K562 (cell line): Measurements from ENCODE around the gene SGIP1. TPM values are rescaled to one million over a fixed set of nuclear protein-coding genes. Genes with fewer than 3 reads are reported as not detected.

ENCODE experiments used
- ATAC-seq: fragments of 200-7000 bp; cut with Tn5 transposase; 3 replicates; pipeline ENCODE4 v1.9.1; 2020; ENCODE audit warnings: moderate library complexity
- BruUV-seq: library from RNA; stranded (reverse); fragments of 400-500 nt; replicated peaks from 2 replicates; lab custom pipeline; 2021; lab: Mats Ljungman, UMichigan
- CTCF ChIA-PET: fragments of 300-600 bp; formaldehyde crosslinking; extraction: SDS; loops from one replicate; lab custom pipeline; 2021; ENCODE audit warnings: low intra/inter-chr PET ratio; lab: Yijun Ruan, JAX
- POLR2A ChIA-PET: fragments of 300-600, 350-650 bp; sonication (Branson Sonifier 250); formaldehyde crosslinking; extraction: SDS; loops from one replicate; lab custom pipeline; 2021; ENCODE audit warnings: antibody characterized with exemption, inconsistent platforms; lab: Yijun Ruan, JAX
- DNase-seq, 4 experiments: peaks; one replicate each; pipeline versions ENCODE4 v3.0.0 to v3.0.0-alpha.2; 2011 to 2018; ENCODE audit warnings: low spot score in 3 of 4, mixed read lengths in 3 of 4; ENCODE audit errors: extremely low read depth in 1 of 4
- FAIRE-seq: peaks from 2 replicates; lab custom pipeline; 2011; peaks lifted over from hg19 to GRCh38; lab: Jason Lieb, UNC
- H2AFZ ChIP-seq: 2 replicates; pipeline ENCODE4 v1.6.0; 2011; ENCODE audit warnings: low read depth, low read length, control low read depth, inconsistent platforms
- H3K27ac ChIP-seq: fragments of 200-600 bp; 3 replicates; pipeline ENCODE4 v1.8.0; 2011; ENCODE audit warnings: low read depth, mild to moderate bottlenecking, control low read depth, inconsistent platforms, low read length, moderate library complexity, mixed read lengths; ENCODE audit errors: extremely low read depth
- H3K27me3 ChIP-seq, 2 experiments: fragments of 300-600 bp in 1 of 2; 2 replicates in 1 of 2; 3 replicates in 1 of 2; pipeline versions ENCODE4 v1.6.0 to v1.8.0; 2011; ENCODE audit warnings: inconsistent platforms in 2 of 2, low read length in 2 of 2, mild to moderate bottlenecking in 1 of 2, mixed read lengths in 1 of 2, moderate library complexity in 1 of 2; ENCODE audit not compliant: control insufficient read depth in 2 of 2, insufficient read depth in 2 of 2
- H3K36me3 ChIP-seq: fragments of 300-600 bp; 3 replicates; pipeline ENCODE4 v1.8.0; 2011; ENCODE audit warnings: mild to moderate bottlenecking, low read length, inconsistent platforms; ENCODE audit not compliant: control insufficient read depth, insufficient read depth
- H3K4me1 ChIP-seq, 2 experiments: fragments of 200-600 bp in 1 of 2; replicated peaks in 1 of 2; 2 replicates in 1 of 2; 3 replicates in 1 of 2; pipeline versions ENCODE4 v1.5.1 to v1.8.0; 2011; ENCODE audit warnings: inconsistent platforms in 2 of 2, low read length in 2 of 2, mild to moderate bottlenecking in 1 of 2, mixed read lengths in 1 of 2, moderate library complexity in 1 of 2; ENCODE audit not compliant: control insufficient read depth in 2 of 2, insufficient read depth in 2 of 2
- H3K4me2 ChIP-seq: 2 replicates; pipeline ENCODE4 v1.6.1; 2011; ENCODE audit warnings: low read length, control low read depth, inconsistent platforms, mixed read lengths; ENCODE audit not compliant: insufficient read depth
- H3K4me3 ChIP-seq: fragments of 200-600 bp; sonication (generic), shearing (Covaris generic); 2 replicates; pipeline ENCODE4 v1.5.1; 2016; ENCODE audit warnings: control low read depth, inconsistent platforms
- H3K79me2 ChIP-seq: fragments of 200-600 bp; 3 replicates; pipeline ENCODE4 v1.8.0; 2011; ENCODE audit warnings: low read length, inconsistent platforms; ENCODE audit not compliant: control insufficient read depth, insufficient read depth
- H3K9ac ChIP-seq, 2 experiments: 2 replicates each; pipeline versions ENCODE4 v1.6.0 to v1.6.1; 2011; ENCODE audit warnings: low read depth in 2 of 2, low read length in 2 of 2, control low read depth in 1 of 2, inconsistent platforms in 1 of 2, mild to moderate bottlenecking in 1 of 2, mixed read lengths in 1 of 2; ENCODE audit not compliant: insufficient read depth in 1 of 2
- H3K9me1 ChIP-seq: one replicate; pipeline ENCODE4 v1.6.0; 2011; ENCODE audit warnings: inconsistent platforms, mild to moderate bottlenecking, low read length, moderate library complexity; ENCODE audit not compliant: control insufficient read depth, insufficient read depth
- H3K9me3 ChIP-seq: replicated peaks from 2 replicates; pipeline ENCODE4 v1.5.1; 2011; ENCODE audit warnings: low read depth, low read length, inconsistent platforms; ENCODE audit not compliant: control insufficient read depth, insufficient read depth
- H4K20me1 ChIP-seq: replicated peaks from 2 replicates; pipeline ENCODE4 v1.6.1; 2011; ENCODE audit warnings: low read length, inconsistent platforms, mixed read lengths; ENCODE audit not compliant: control insufficient read depth, insufficient read depth
- CHD2 ChIP-seq: IDR thresholded peaks from 2 replicates; pipeline ENCODE4 v1.6.1; 2011; ENCODE audit warnings: low read depth, low read length
- FOXK2 ChIP-seq, 2 experiments: fragments of 450-650 bp; IDR thresholded peaks in 1 of 2; conservative IDR thresholded peaks in 1 of 2; 2 replicates each; pipeline ENCODE4 v1.6.1; 2016; ENCODE audit warnings: low read depth in 2 of 2, mild to moderate bottlenecking in 1 of 2
- KLF16 ChIP-seq: IDR thresholded peaks from 2 replicates; pipeline ENCODE4 v1.6.1; 2016; ENCODE audit warnings: antibody characterized with exemption
- RCOR1 ChIP-seq, 2 experiments: IDR thresholded peaks; 2 replicates each; pipeline ENCODE4 v1.6.1; 2012; ENCODE audit warnings: low read depth in 2 of 2, low read length in 2 of 2, borderline replicate concordance in 1 of 2, improper control_type of control experiment in 1 of 2
- ZNF507 ChIP-seq: conservative IDR thresholded peaks from 2 replicates; pipeline ENCODE4 v1.6.1; 2017; ENCODE audit warnings: missing genetic modification characterization, missing compliant biosample characterization
- WGBS: fragments of 100-300 bp; shearing (Covaris generic); methylation state at CpG from one replicate; pipeline ENCODE4 v1.1.6; 2016; ENCODE audit warnings: low coverage, mixed read lengths; ENCODE audit not compliant: insufficient coverage; ENCODE audit errors: missing lambda C conversion rate; 5-methylcytosine and 5-hydroxymethylcytosine counted together
- in situ Hi-C: fragments of 300-500 bp; cut with MboI; formaldehyde crosslinking; loops from 4 replicates; pipeline ENCODE4 v1.15.0; 2018; ENCODE audit warnings: inconsistent platforms, mixed read lengths
- intact Hi-C: fragments of 100-400 bp; cut with micrococcal nuclease; formaldehyde crosslinking; loops from 2 replicates; pipeline ENCODE4 v1.14.2; 2022
- polyA plus RNA-seq, 8 experiments: library from polyadenylated mRNA; depleted of rRNA in 4 of 8; stranded (reverse) in 5 of 8; unstranded in 3 of 8; fragments of >200 nt; fragmentation: Nextera tagmentation in 2 of 8; fragmentation: Illumina TruSeq in 1 of 8; extraction: Ambion mirVana in 2 of 8; extraction: Trizol in 1 of 8; gene quantifications; 2 replicates each; pipeline versions ENCODE4 v1.2.1 to v1.2.3, GENCODE V29; 2011 to 2014; ENCODE audit warnings: inconsistent platforms in 1 of 8, missing spikeins in 1 of 8
- total RNA-seq, 7 experiments: library from RNA; depleted of rRNA in 6 of 7; stranded (reverse); fragments of >200 nt in 6 of 7; fragmentation: Illumina TruSeq in 2 of 7; extraction: Trizol in 2 of 7; gene quantifications; 2 replicates each; pipeline versions ENCODE4 v1.2.1 to v1.2.3, GENCODE V29; 2011 to 2021; ENCODE audit warnings: low replicate concordance in 1 of 7
- TF ChIP-seq, protein P1 (sequence below), 2 experiments: fragments of 450-650 bp in 1 of 2; sonication (generic) in 1 of 2; formaldehyde crosslinking in 1 of 2; IDR thresholded peaks in 1 of 2; conservative IDR thresholded peaks in 1 of 2; 2 replicates each; pipeline versions ENCODE4 v1.6.1 to v1.8.1; 2016 to 2023; ENCODE audit warnings: mild to moderate bottlenecking in 2 of 2, moderate library complexity in 2 of 2, inconsistent platforms in 1 of 2, missing genetic modification reagents in 1 of 2
- TF ChIP-seq, protein P2 (sequence below): sonication (generic); formaldehyde crosslinking; IDR thresholded peaks from 2 replicates; pipeline ENCODE4 v1.8.0; 2023; ENCODE audit warnings: missing genetic modification reagents, mild to moderate bottlenecking, borderline replicate concordance

Gene SGIP1
- total and polyA plus RNA-seq, 9 of the 15 experiments (the other 6 are each of a cell fraction or from before 2014, with no cell fraction given) = 0.07 to 0.35 TPM; not detected in 7

GRCh38 chr1:66525086-66525485, 8.9 kb upstream of the SGIP1 start (continued):
- TF ChIP-seq, protein P1, sequence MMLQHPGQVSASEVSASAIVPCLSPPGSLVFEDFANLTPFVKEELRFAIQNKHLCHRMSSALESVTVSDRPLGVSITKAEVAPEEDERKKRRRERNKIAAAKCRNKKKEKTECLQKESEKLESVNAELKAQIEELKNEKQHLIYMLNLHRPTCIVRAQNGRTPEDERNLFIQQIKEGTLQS (IDR thresholded peaks at IDR 0.05) = no peak
- TF ChIP-seq, protein P1 (CRISPR knock-in tag; conservative IDR thresholded peaks at IDR 0.05) = no peak
- TF ChIP-seq FOXK2 (conservative IDR thresholded peaks at IDR 0.05 in 1 of 2, IDR thresholded peaks at IDR 0.05 in 1 of 2; ENCODE audit: low read depth in 2 of 2) = no peak
- TF ChIP-seq CHD2 = no peak
- TF ChIP-seq KLF16 = no peak
- TF ChIP-seq, all 486 proteins: peak for 0

DNA sequence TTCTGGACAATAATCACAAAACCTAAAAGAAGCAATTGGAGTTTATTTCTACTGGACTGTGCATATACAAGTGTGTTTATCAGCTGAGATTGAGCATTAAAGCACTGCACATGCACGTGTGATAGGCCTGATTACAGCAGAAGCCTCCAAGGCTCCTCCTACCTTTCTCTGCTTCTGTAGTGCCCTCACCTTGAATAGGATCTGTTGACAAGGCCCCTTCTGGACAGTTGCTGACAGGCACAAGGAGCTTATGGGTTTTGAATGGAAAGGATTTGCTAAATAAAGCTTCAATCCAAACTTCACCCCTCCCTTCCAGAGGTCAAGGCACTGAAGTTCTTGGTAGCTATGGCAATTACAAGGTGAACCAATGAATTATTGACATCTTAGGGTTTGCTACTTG, 7.9 kb upstream of the SGIP1 start:
- Histone ChIP-seq H3K4me2 (no peak overlapping the region), H2AFZ (no peak overlapping the region), H3K9ac (no peak overlapping the region), H3K9me1 (no peaks in the 10 kb centered on the region), H3K9me3 (no peaks in the 10 kb centered on the region), H3K27ac (no peak overlapping the region), H3K4me1 (no peaks in the 10 kb centered on the region), H3K36me3 (no peaks in the 10 kb centered on the region), H3K4me3 (no peak overlapping the region), H4K20me1 (no peaks in the 10 kb centered on the region), H3K79me2 (no peaks in the 10 kb centered on the region), H3K27me3 (no peaks in the 10 kb centered on the region)
- CTCF ChIA-PET = no interaction called here
- in situ Hi-C loops (no loop called here), intact Hi-C loops (no loop called here)
- POLR2A ChIA-PET = no interaction called here
- no TSS peak for BruUV-seq
- DNase-seq = no peak
- TF ChIP-seq ZNF507 (tag) (no peak), RCOR1 (IDR thresholded peaks at IDR 0.05; ENCODE audit: borderline replicate concordance in 1 of 2, low read depth in 2 of 2, low read length in 2 of 2) (no peak)
- TF ChIP-seq, protein P2, sequence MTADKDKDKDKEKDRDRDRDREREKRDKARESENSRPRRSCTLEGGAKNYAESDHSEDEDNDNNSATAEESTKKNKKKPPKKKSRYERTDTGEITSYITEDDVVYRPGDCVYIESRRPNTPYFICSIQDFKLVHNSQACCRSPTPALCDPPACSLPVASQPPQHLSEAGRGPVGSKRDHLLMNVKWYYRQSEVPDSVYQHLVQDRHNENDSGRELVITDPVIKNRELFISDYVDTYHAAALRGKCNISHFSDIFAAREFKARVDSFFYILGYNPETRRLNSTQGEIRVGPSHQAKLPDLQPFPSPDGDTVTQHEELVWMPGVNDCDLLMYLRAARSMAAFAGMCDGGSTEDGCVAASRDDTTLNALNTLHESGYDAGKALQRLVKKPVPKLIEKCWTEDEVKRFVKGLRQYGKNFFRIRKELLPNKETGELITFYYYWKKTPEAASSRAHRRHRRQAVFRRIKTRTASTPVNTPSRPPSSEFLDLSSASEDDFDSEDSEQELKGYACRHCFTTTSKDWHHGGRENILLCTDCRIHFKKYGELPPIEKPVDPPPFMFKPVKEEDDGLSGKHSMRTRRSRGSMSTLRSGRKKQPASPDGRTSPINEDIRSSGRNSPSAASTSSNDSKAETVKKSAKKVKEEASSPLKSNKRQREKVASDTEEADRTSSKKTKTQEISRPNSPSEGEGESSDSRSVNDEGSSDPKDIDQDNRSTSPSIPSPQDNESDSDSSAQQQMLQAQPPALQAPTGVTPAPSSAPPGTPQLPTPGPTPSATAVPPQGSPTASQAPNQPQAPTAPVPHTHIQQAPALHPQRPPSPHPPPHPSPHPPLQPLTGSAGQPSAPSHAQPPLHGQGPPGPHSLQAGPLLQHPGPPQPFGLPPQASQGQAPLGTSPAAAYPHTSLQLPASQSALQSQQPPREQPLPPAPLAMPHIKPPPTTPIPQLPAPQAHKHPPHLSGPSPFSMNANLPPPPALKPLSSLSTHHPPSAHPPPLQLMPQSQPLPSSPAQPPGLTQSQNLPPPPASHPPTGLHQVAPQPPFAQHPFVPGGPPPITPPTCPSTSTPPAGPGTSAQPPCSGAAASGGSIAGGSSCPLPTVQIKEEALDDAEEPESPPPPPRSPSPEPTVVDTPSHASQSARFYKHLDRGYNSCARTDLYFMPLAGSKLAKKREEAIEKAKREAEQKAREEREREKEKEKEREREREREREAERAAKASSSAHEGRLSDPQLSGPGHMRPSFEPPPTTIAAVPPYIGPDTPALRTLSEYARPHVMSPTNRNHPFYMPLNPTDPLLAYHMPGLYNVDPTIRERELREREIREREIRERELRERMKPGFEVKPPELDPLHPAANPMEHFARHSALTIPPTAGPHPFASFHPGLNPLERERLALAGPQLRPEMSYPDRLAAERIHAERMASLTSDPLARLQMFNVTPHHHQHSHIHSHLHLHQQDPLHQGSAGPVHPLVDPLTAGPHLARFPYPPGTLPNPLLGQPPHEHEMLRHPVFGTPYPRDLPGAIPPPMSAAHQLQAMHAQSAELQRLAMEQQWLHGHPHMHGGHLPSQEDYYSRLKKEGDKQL (CRISPR knock-in tag) = no peak
- no peak for FAIRE-seq
- no peak for ATAC-seq
- WGBS = 0% methylated on average over 1 of the region's 1 CpG
